Endothelial cell of umbilical vein (primary cell): Measurements from ENCODE around the gene CFAP97. TPM values are rescaled to one million over a fixed set of nuclear protein-coding genes. Genes with fewer than 3 reads are reported as not detected.
A peak's percentile ranks its signal among the peaks of the same experiment; 100 is the strongest.

Source experiments
- BruUV-seq: library from RNA; stranded (reverse); fragments of 400-500 nt; replicated peaks from 2 replicates; lab custom pipeline; 2021; lab: Mats Ljungman, UMichigan
- CTCF ChIA-PET: fragments of 300-600, 350-600 bp; sonication (Branson Sonifier 250); formaldehyde crosslinking; loops from one replicate; lab custom pipeline; 2021; ENCODE audit warnings: antibody characterized with exemption, inconsistent platforms; lab: Charles Lee
- POLR2A ChIA-PET: fragments of 300-600, 350-600 bp; sonication (Branson Sonifier 250); formaldehyde crosslinking; loops from one replicate; lab custom pipeline; 2021; ENCODE audit warnings: antibody characterized with exemption, inconsistent platforms; lab: Charles Lee
- DNase-seq: peaks from one replicate; pipeline ENCODE4 v3.0.0-alpha.2; 2011; ENCODE audit warnings: low read depth, low spot score
- FAIRE-seq: peaks from 2 replicates; lab custom pipeline; 2011; peaks lifted over from hg19 to GRCh38; lab: Jason Lieb, UNC
- H2AFZ ChIP-seq: 2 replicates; pipeline ENCODE4 v1.6.0; 2012; ENCODE audit warnings: low read depth, low read length, control low read depth, inconsistent platforms
- H3K27ac ChIP-seq: 2 replicates; pipeline ENCODE4 v1.5.1; 2011; ENCODE audit warnings: low read depth, mild to moderate bottlenecking, control low read depth, low read length, moderate library complexity; ENCODE audit not compliant: insufficient read depth
- H3K27me3 ChIP-seq, 2 experiments: 2 replicates each; pipeline versions ENCODE4 v1.6.0 to v1.6.1; 2011; ENCODE audit warnings: low read length in 2 of 2, mixed read lengths in 1 of 2; ENCODE audit not compliant: control insufficient read depth in 2 of 2, insufficient read depth in 2 of 2
- H3K36me3 ChIP-seq, 2 experiments: 2 replicates in 1 of 2; 3 replicates in 1 of 2; pipeline ENCODE4 v1.5.1; 2011; ENCODE audit warnings: low read length in 2 of 2, mild to moderate bottlenecking in 1 of 2, moderate library complexity in 1 of 2; ENCODE audit not compliant: control insufficient read depth in 2 of 2, insufficient read depth in 2 of 2; ENCODE audit errors: extremely low read depth in 1 of 2
- H3K4me1 ChIP-seq: 3 replicates; pipeline ENCODE4 v1.5.1; 2011; ENCODE audit warnings: mild to moderate bottlenecking, low read length; ENCODE audit not compliant: control insufficient read depth, insufficient read depth; ENCODE audit errors: extremely low read depth
- H3K4me2 ChIP-seq: 2 replicates; pipeline ENCODE4 v1.6.1; 2011; ENCODE audit warnings: low read length, control low read depth, mixed read lengths; ENCODE audit not compliant: insufficient read depth
- H3K4me3 ChIP-seq, 3 experiments: fragments of 200-600 bp in 1 of 3; sonication (generic), shearing (Covaris generic) in 1 of 3; replicated peaks in 1 of 3; 2 replicates each; pipeline ENCODE4 v1.5.1; 2011 to 2016; ENCODE audit warnings: control low read depth in 3 of 3, low read length in 3 of 3, mild to moderate bottlenecking in 2 of 3, inconsistent platforms in 1 of 3, low read depth in 1 of 3, moderate library complexity in 1 of 3; ENCODE audit not compliant: insufficient read depth in 1 of 3
- H3K79me2 ChIP-seq: 2 replicates; pipeline ENCODE4 v1.6.0; 2012; ENCODE audit warnings: low read length, inconsistent platforms; ENCODE audit not compliant: control insufficient read depth, insufficient read depth
- H3K9ac ChIP-seq: replicated peaks from 2 replicates; pipeline ENCODE3; 2011; ENCODE audit warnings: low read length, control low read depth; ENCODE audit not compliant: insufficient read depth; ENCODE audit errors: extremely low read depth
- H3K9me1 ChIP-seq: replicated peaks from 3 replicates; pipeline ENCODE4 v1.6.0; 2011; ENCODE audit warnings: mild to moderate bottlenecking, low read length; ENCODE audit not compliant: control insufficient read depth, insufficient read depth; ENCODE audit errors: extremely low read depth
- H3K9me3 ChIP-seq: replicated peaks from 2 replicates; pipeline ENCODE4 v1.5.1; 2012; ENCODE audit warnings: low read length, inconsistent platforms; ENCODE audit not compliant: control insufficient read depth, insufficient read depth
- H4K20me1 ChIP-seq: replicated peaks from 2 replicates; pipeline ENCODE3; 2011; ENCODE audit warnings: mild to moderate bottlenecking, low read length; ENCODE audit not compliant: control insufficient read depth, insufficient read depth; ENCODE audit errors: extremely low read depth
- EZH2 ChIP-seq: IDR thresholded peaks from 2 replicates; pipeline ENCODE4 v1.6.1; 2012; ENCODE audit warnings: borderline replicate concordance, low read depth, mild to moderate bottlenecking, moderate library complexity, low read length, inconsistent platforms; ENCODE audit not compliant: severe bottlenecking
- FOS ChIP-seq: IDR thresholded peaks from 2 replicates; pipeline ENCODE4 v1.6.1; 2011; ENCODE audit warnings: mild to moderate bottlenecking, low read length, moderate library complexity, borderline replicate concordance; ENCODE audit not compliant: insufficient read depth
- GATA2 ChIP-seq: IDR thresholded peaks from 2 replicates; pipeline ENCODE4 v1.7.0; 2011; ENCODE audit warnings: low read depth, mild to moderate bottlenecking, moderate library complexity, mixed read lengths, low read length; ENCODE audit not compliant: insufficient read length, insufficient read depth
- JUN ChIP-seq: IDR thresholded peaks from 2 replicates; pipeline ENCODE4 v1.6.1; 2011; ENCODE audit warnings: borderline replicate concordance, low read depth; ENCODE audit not compliant: insufficient read length, insufficient read depth
- MYC ChIP-seq: IDR thresholded peaks from one replicate; pipeline ENCODE4 v1.6.1; 2011; ENCODE audit warnings: mild to moderate bottlenecking, low read depth, low read length
- POLR2A ChIP-seq: IDR thresholded peaks from 2 replicates; pipeline ENCODE4 v1.6.1; 2012; ENCODE audit warnings: low read depth, mild to moderate bottlenecking, control low read depth, low read length
- POLR2AphosphoS5 ChIP-seq: IDR thresholded peaks from 2 replicates; pipeline ENCODE4 v1.6.1; 2012; ENCODE audit warnings: low read depth, mild to moderate bottlenecking, control low read depth, low read length, moderate library complexity; ENCODE audit not compliant: insufficient read depth
- dilution Hi-C: fragments of 300-500 bp; cut with MboI; formaldehyde crosslinking; loops from one replicate; pipeline ENCODE4 v1.15.0; 2019; ENCODE audit warnings: low sequenced_read_pairs; ENCODE audit not compliant: extremely low pct_ligation_motif_present
- intact Hi-C: fragments of 100-400 bp; cut with micrococcal nuclease; formaldehyde crosslinking; loops from one replicate; pipeline ENCODE4 v1.10.0; 2022
- polyA plus RNA-seq, 4 experiments: library from polyadenylated mRNA; depleted of rRNA in 3 of 4; stranded (reverse) in 3 of 4; unstranded in 1 of 4; fragments of >200 nt; gene quantifications; 2 replicates each; pipeline versions ENCODE4 v1.2.1 to v1.2.3, GENCODE V29; 2011 to 2012; ENCODE audit warnings: missing spikeins in 1 of 4
- total RNA-seq: library from RNA; stranded (reverse); gene quantifications from 2 replicates; pipeline ENCODE4 v1.2.3, GENCODE V29; 2021
- TF ChIP-seq, protein P1 (sequence below): IDR thresholded peaks from 2 replicates; pipeline ENCODE4 v1.6.1; 2011; ENCODE audit not compliant: insufficient read depth, insufficient read length
- TF ChIP-seq, protein P2 (sequence below), 2 donors: IDR thresholded peaks; 1 replicate in 1 of 2; 2 replicates in 1 of 2; pipeline ENCODE4 v1.5.1; 2011; ENCODE audit warnings: low read length in 2 of 2, mild to moderate bottlenecking in 2 of 2, moderate library complexity in 2 of 2, control low read depth in 1 of 2, inconsistent platforms in 1 of 2, low read depth in 1 of 2; ENCODE audit not compliant: insufficient read depth in 1 of 2; ENCODE audit errors: extremely low read depth in 1 of 2

CFAP97 gene
- total and polyA plus RNA-seq, 2 donors (not counting 3 experiments of a cell fraction or from before 2014, with no cell fraction given), result 5.3 to 22.4 TPM

GRCh38 chr4:185138161-185138560, 65.6 kb downstream of the CFAP97 start:
- no peak overlapping the region for H3K4me3 ChIP-seq
- H3K9me1 ChIP-seq, result no peaks in the 10 kb centered on the region
- no peak overlapping the region for H3K9ac ChIP-seq
- no peak overlapping the region for H3K27ac ChIP-seq
- no peaks in the 10 kb centered on the region for H3K9me3 ChIP-seq
- no TSS peak for BruUV-seq
- peak; percentile 79 for FAIRE-seq
- peaks cover 8% of the 10 kb centered on the region for H3K4me1 ChIP-seq
- ChIA-PET CTCF (interaction anchor here (0.8 to 1.7 kb wide), 7 partner anchors 10 to 900 kb away, joined by 3 to 7 read pairs (median 4); no protein-coding TSS in a partner anchor), POLR2A (no interaction called here)
- peak; percentile 62 for DNase-seq
- dilution Hi-C loops (no loop called here), intact Hi-C loops (no loop called here)
- H3K27me3 ChIP-seq, result no peaks in the 10 kb centered on the region
- H4K20me1 ChIP-seq, result no peaks in the 10 kb centered on the region
- no peak overlapping the region for H3K4me2 ChIP-seq
- TF ChIP-seq POLR2A, result no peak
- no peak for TF ChIP-seq MYC
- TF ChIP-seq, protein P1, sequence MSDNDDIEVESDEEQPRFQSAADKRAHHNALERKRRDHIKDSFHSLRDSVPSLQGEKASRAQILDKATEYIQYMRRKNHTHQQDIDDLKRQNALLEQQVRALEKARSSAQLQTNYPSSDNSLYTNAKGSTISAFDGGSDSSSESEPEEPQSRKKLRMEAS, result no peak
- TF ChIP-seq POLR2AphosphoS5, result no peak
- TF ChIP-seq GATA2, result no peak
- TF ChIP-seq, protein P2, sequence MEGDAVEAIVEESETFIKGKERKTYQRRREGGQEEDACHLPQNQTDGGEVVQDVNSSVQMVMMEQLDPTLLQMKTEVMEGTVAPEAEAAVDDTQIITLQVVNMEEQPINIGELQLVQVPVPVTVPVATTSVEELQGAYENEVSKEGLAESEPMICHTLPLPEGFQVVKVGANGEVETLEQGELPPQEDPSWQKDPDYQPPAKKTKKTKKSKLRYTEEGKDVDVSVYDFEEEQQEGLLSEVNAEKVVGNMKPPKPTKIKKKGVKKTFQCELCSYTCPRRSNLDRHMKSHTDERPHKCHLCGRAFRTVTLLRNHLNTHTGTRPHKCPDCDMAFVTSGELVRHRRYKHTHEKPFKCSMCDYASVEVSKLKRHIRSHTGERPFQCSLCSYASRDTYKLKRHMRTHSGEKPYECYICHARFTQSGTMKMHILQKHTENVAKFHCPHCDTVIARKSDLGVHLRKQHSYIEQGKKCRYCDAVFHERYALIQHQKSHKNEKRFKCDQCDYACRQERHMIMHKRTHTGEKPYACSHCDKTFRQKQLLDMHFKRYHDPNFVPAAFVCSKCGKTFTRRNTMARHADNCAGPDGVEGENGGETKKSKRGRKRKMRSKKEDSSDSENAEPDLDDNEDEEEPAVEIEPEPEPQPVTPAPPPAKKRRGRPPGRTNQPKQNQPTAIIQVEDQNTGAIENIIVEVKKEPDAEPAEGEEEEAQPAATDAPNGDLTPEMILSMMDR (IDR thresholded peaks at IDR 0.05; ENCODE audit: extremely low read depth in 1 of 2, insufficient read depth in 1 of 2, low read depth in 1 of 2, low read length in 2 of 2), result no peak
- TF ChIP-seq JUN, result no peak
- no peak for TF ChIP-seq FOS
- no peak for TF ChIP-seq EZH2
- H3K36me3 ChIP-seq, result no peaks in the 10 kb centered on the region
- no peak overlapping the region for H2AFZ ChIP-seq
- no peaks in the 10 kb centered on the region for H3K79me2 ChIP-seq
